ENCODE results near the gene PIK3R5.

The PIK3R5 gene

GRCh38 chr17:8851600-8851999, 113.9 kb downstream of the PIK3R5 start:
- H2AFZ ChIP-seq (ENCODE audit: low read depth, low read length): no peak overlapping the region
- peaks cover 39% of the 10 kb centered on the region for H3K79me2 ChIP-seq (ENCODE audit: insufficient read depth, low read length)
- peaks cover 22% of the 10 kb centered on the region for H3K4me1 ChIP-seq (ENCODE audit: insufficient read depth, low read length)
- H3K9ac ChIP-seq (ENCODE audit: low read depth, low read length): no peak overlapping the region
- no peak overlapping the region for H3K27ac ChIP-seq (ENCODE audit: low read length)
- no peaks in the 10 kb centered on the region; the same call in 1 of the 2 replicates for H4K20me1 ChIP-seq (ENCODE audit: insufficient read depth, low read length)
- no peak for ATAC-seq (ENCODE audit: insufficient read depth, low read depth)
- no peak for DNase-seq
- no peak for TF ChIP-seq EZH2 (IDR thresholded peaks at IDR 0.05; ENCODE audit: borderline replicate concordance, low read depth, low read length, severe bottlenecking)
- TF ChIP-seq, protein P1, sequence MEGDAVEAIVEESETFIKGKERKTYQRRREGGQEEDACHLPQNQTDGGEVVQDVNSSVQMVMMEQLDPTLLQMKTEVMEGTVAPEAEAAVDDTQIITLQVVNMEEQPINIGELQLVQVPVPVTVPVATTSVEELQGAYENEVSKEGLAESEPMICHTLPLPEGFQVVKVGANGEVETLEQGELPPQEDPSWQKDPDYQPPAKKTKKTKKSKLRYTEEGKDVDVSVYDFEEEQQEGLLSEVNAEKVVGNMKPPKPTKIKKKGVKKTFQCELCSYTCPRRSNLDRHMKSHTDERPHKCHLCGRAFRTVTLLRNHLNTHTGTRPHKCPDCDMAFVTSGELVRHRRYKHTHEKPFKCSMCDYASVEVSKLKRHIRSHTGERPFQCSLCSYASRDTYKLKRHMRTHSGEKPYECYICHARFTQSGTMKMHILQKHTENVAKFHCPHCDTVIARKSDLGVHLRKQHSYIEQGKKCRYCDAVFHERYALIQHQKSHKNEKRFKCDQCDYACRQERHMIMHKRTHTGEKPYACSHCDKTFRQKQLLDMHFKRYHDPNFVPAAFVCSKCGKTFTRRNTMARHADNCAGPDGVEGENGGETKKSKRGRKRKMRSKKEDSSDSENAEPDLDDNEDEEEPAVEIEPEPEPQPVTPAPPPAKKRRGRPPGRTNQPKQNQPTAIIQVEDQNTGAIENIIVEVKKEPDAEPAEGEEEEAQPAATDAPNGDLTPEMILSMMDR (IDR thresholded peaks at IDR 0.05; ENCODE audit: borderline replicate concordance, extremely low read depth, low read length, poor library complexity, severe bottlenecking): no peak
- H3K4me3 ChIP-seq (ENCODE audit: low read depth in 1 of 2, low read length in 2 of 2): no peak overlapping the region
- peaks cover 38% of the 10 kb centered on the region for H3K36me3 ChIP-seq (ENCODE audit: insufficient read depth, low read length)
- no peaks in the 10 kb centered on the region for H3K27me3 ChIP-seq (ENCODE audit: insufficient read depth, low read length, poor library complexity)
- H3K4me2 ChIP-seq (ENCODE audit: insufficient read depth, low read length): no peak overlapping the region
- no peaks in the 10 kb centered on the region for H3K9me3 ChIP-seq (ENCODE audit: insufficient read depth, low read length, severe bottlenecking)

DNA sequence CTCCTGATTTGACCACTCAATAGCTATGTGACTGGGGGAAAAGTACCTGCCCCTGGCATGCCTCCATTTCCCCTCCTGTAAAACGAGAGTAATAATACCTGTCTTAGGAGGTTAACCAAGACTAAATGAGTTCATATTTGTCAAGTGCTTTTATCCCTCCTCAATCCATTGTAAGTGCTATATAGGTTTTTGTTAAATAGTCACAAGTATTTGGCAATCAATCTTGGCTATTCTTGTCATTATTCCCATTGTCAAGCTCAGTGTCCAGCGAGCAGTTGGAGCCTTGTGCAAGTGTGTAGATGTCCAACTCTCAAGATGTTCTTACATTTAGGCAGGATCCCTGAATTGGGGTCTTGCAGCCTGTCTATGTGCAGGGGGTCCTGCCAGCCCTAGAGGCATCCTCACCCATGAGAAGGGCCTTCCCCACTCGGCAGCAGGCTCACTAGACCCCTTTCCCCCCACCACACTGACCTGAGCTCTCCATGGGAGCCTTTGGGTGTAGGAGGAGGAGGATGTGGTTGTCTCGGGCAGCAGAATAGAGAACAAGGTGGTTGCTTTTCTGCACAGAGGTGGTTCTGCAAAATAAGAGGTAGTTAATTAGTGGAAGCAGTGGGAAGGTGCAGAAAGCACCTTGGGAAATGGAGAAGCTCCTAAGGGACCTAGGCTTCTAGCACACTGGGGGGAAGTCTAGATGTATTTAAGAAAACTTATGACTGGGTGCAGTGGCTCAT, 116.0 kb downstream of the PIK3R5 start:
- ATAC-seq (ENCODE audit: insufficient read depth, low read depth) (no peak), DNase-seq (no peak)
- H3K9ac ChIP-seq (ENCODE audit: low read depth, low read length): no peak overlapping the region
- H3K36me3 ChIP-seq (ENCODE audit: insufficient read depth, low read length): peaks cover 50% of the 10 kb centered on the region
- no peaks in the 10 kb centered on the region for H3K27me3 ChIP-seq (ENCODE audit: insufficient read depth, low read length, poor library complexity)
- peaks cover 21% of the 10 kb centered on the region for H3K79me2 ChIP-seq (ENCODE audit: insufficient read depth, low read length)
- no peak overlapping the region for H3K27ac ChIP-seq (ENCODE audit: low read length)
- peaks cover 4% of the 10 kb centered on the region for H3K4me1 ChIP-seq (ENCODE audit: insufficient read depth, low read length)
- H3K9me3 ChIP-seq (ENCODE audit: insufficient read depth, low read length, severe bottlenecking): no peaks in the 10 kb centered on the region
- no peak for TF ChIP-seq EZH2 (IDR thresholded peaks at IDR 0.05; ENCODE audit: borderline replicate concordance, low read depth, low read length, severe bottlenecking)
- TF ChIP-seq, protein P1 (IDR thresholded peaks at IDR 0.05; ENCODE audit: borderline replicate concordance, extremely low read depth, low read length, poor library complexity, severe bottlenecking): no peak
- no peak overlapping the region for H3K4me3 ChIP-seq (ENCODE audit: low read depth in 1 of 2, low read length in 2 of 2)
- no peak overlapping the region for H2AFZ ChIP-seq (ENCODE audit: low read depth, low read length)
- no peak overlapping the region for H3K4me2 ChIP-seq (ENCODE audit: insufficient read depth, low read length)
- H4K20me1 ChIP-seq (ENCODE audit: insufficient read depth, low read length): no peaks in the 10 kb centered on the region; the same call in 1 of the 2 replicates

DNA sequence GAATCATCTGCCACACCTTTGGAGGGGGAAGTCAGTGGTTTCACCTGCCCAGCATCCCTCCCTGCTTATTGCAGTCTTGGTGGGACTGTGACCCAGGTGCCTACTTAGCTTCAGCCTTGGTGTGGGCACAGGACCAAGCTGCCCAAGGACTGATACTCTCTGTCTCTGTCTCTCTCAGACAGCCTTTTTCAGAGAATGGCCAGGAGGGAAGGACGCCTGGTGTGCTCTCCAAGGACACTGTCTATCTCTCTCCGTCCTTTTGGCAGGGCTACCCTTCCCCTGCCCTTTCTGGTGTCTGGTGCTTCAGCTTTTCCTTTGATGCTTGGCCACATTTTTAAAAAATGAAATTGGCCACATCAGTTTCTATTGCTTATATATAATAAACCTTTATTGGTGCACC, 117.6 kb downstream of the PIK3R5 start:
- no peak overlapping the region for H3K27ac ChIP-seq (ENCODE audit: low read length)
- H3K4me1 ChIP-seq (ENCODE audit: insufficient read depth, low read length): peaks cover 19% of the 10 kb centered on the region
- TF ChIP-seq EZH2 (IDR thresholded peaks at IDR 0.05; ENCODE audit: borderline replicate concordance, low read depth, low read length, severe bottlenecking): no peak
- TF ChIP-seq, protein P1 (IDR thresholded peaks at IDR 0.05; ENCODE audit: borderline replicate concordance, extremely low read depth, low read length, poor library complexity, severe bottlenecking): no peak
- no peak for DNase-seq
- H3K27me3 ChIP-seq (ENCODE audit: insufficient read depth, low read length, poor library complexity): no peaks in the 10 kb centered on the region
- no peak overlapping the region for H3K4me3 ChIP-seq (ENCODE audit: low read depth in 1 of 2, low read length in 2 of 2)
- no peak overlapping the region for H3K4me2 ChIP-seq (ENCODE audit: insufficient read depth, low read length)
- H2AFZ ChIP-seq (ENCODE audit: low read depth, low read length): no peak overlapping the region
- no peaks in the 10 kb centered on the region; the same call in 1 of the 2 replicates for H4K20me1 ChIP-seq (ENCODE audit: insufficient read depth, low read length)
- no peak overlapping the region for H3K9ac ChIP-seq (ENCODE audit: low read depth, low read length)
- peaks cover 11% of the 10 kb centered on the region for H3K79me2 ChIP-seq (ENCODE audit: insufficient read depth, low read length)
- H3K9me3 ChIP-seq (ENCODE audit: insufficient read depth, low read length, severe bottlenecking): no peaks in the 10 kb centered on the region
- peaks cover 55% of the 10 kb centered on the region for H3K36me3 ChIP-seq (ENCODE audit: insufficient read depth, low read length)
- no peak for ATAC-seq (ENCODE audit: insufficient read depth, low read depth)

All from DND-41 (cell line).